HG03025 (cell line): ENCODE data around the gene ECE1.
"Not testable (repeated sequence)": the region's sequence is repeated elsewhere in the genome, so short reads cannot be mapped to it uniquely, and the experiment has no call there.

Experiments used
- ATAC-seq: cut with Tn5 transposase; IDR thresholded peaks from one replicate; pipeline ENCODE4 v1.9.1; 2021; ENCODE audit warnings: mild to moderate bottlenecking, moderate library complexity; ENCODE audit not compliant: unreplicated experiment, low FRiP score

ECE1 gene

DNA sequence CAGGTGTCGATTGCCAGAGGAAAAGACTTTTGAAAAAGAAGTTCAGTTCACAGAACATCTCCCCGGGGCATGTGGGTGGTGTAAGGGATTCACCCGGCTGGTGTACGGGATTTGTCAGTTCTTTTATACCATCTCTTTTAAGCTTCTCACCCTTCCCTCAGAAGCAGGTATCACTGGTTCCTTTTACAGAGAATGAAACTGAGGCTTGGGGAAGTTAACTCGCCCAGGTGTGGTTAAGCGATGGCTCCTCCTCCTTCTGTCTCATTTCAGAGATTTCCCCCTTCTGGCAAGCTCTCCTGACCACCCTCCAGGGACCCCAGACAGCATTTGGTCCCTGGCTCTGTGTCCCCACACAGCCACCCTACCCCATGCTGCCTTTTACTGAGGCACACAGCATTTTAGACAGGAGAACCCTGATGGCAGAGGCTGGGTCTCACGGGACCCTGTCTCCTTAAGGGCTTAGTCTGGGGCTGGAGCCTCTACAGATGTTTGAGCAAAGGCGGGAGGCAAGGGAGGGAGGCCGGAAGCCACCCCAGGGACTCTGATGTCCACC is 2.8 kb upstream of the ECE1 start:
- ATAC-seq, result no peak

DNA sequence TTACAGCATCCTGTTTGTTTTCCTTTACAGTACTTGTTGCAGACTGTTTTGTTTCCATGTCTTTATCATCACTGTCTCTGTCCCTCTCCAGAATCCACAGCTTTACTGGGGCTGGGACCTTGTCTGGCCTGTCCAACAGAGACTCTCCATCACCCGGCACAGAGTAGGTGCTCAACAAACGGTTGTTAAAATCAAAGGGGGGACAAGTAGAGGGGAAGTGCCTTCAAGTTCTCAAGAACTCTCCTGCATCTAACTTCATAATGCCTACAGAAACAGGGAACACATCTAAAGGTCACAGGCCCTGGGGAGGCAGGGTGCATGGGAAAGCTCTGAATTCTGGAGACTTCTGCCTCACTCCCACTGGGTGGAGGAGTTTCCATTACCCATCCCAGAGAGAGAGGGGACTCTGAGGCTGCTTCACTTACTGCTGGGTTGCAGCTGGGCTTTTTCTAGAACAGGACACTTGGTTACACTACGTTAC is 2.3 kb upstream of the ECE1 start:
- ATAC-seq, result no peak

- ATAC-seq, result no peak
Measured at GRCh38 chr1:21291964-21292363, 1.7 kb upstream of the ECE1 start.

GRCh38 chr1:21291184-21291583 is 921 bp upstream of the ECE1 start:
- ATAC-seq, result no peak

GRCh38 chr1:21290546-21290944 is 282 bp upstream of the ECE1 start:
- ATAC-seq, result no peak

DNA sequence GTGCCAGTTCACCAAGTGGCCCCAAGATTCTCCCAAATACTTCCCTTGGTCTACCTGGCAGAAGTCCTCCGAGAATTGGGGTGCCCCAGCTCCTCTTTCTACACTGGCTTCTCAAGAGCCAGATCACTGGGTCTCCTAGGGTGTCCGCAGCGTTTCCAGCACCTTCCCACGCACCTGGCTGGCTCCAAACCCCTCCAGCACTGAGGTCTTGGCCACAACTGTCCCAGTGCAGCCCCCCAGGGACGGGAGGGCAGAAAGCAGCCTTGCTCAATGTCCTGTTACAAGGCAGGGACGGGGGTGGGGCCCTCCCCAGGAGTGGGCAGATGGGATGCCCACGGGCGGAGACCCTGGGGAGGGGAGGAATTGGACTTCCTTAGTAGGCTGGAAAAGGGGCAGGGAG is 1.1 kb downstream of the ECE1 start:
- ATAC-seq, result no peak

GRCh38 chr1:21287905-21288514 is 2.3 kb downstream of the ECE1 start:
- ATAC-seq, result no peak

DNA sequence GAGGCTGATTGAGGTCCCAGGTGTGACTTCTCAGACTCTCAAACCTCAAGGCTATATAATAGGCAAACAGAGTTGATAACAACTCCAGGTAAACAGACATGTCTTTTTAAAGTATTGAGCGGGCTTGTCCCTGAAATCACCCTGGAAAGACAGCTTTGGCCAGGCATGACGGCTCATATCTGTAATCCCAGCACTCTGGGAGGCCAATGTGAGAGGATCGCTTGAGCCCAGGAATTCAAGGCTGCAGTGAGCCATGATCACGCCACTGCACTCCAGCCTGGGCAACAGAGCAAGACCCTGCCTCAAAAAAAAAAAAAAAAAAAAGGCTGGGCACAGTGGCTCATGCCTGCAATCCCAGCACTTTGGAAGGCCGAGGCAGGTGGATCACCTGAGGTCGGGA is 4.9 kb downstream of the ECE1 start:
- not testable (repeated sequence) for ATAC-seq

DNA sequence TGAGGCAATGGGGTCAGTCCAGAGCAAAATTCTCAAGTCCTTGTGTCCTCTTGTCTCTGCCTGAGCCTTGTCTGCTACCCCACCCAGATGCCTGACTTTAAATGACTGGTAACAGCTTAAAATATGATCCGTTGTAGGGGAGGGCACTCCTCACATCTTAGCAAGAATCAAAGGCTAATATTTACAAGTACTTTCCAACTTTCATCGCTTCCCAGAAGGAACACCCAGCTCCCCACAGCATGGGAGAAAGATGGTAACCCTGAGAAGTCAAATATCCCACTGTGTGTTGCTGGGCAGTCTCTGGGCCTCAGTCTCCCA is 5.2 kb downstream of the ECE1 start:
- no peak for ATAC-seq

- no peak for ATAC-seq
Measured at GRCh38 chr1:21284206-21285054, 5.8 kb downstream of the ECE1 start.

DNA sequence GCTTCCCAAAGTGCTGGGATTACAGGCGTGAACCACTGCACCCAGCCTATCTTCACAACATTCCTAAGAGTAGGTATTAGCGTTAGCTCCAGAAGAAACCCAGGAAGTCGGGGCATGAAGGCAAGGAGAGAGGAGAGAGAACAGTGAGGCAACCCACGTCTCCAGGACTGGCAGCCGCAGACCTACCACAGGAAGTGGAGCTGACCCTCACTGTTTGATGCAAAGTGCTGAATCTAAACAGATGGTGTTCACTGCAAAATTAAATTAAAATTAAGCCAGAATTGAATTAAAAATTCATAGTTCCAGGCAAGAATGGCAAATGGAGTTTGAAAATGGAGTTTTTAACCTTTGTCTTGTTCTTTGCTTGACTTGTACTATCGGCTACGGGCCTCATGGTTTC is 6.7 kb downstream of the ECE1 start:
- no peak for ATAC-seq

GRCh38 chr1:21282020-21282419 is 8.2 kb downstream of the ECE1 start:
- ATAC-seq, result not testable (repeated sequence)

- ATAC-seq, result no peak
Measured at GRCh38 chr1:21280482-21280881, 9.8 kb downstream of the ECE1 start.

GRCh38 chr1:21280011-21280471 is 10.2 kb downstream of the ECE1 start:
- no peak for ATAC-seq

DNA sequence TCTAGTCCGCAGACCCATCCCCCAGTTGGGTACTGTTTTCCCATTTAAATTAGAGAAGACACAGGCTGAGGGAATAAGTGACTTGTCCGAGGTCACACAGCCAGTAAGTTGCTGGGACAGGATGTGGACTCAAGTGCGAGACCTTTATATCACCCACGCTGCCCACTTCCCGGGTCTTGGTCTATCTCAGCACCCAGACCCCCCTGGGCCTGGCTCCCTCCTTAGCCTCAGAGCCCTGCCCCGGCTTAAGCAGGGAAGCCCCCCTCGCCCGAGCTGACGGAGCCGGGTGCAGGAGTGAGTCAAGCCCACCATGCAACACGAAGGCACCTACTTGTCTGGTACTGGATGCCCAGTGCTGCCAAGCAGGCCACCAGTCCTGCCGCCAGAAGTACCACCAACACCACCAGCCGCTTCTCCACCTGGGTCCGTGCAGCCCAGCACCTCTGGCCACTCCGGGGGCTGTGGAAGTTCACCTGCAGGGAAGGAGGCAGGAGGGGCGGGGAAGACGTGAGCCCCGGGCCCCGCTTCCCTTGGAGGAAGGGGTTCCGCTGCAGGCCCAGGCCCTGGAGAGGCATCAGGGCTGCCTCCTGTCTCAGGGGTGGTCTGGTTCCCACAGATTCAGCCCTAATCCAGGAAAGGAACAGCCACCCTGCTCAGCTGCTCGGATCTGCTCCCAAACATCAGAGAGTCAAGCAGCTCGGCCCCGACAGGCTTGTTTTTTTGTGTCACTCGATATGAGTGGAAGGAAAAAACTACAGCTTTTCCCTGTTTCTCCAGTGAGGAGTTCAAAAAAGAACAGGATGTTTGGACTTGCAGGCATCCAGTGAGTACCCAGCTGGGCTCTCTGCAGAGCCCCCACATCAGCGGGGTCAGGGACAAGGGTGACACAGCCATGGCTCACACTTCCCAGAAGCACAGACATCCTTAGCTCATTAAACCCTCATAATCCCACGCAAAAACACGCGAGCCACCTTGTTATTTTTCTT is 11.1 kb downstream of the ECE1 start:
- no peak for ATAC-seq

DNA sequence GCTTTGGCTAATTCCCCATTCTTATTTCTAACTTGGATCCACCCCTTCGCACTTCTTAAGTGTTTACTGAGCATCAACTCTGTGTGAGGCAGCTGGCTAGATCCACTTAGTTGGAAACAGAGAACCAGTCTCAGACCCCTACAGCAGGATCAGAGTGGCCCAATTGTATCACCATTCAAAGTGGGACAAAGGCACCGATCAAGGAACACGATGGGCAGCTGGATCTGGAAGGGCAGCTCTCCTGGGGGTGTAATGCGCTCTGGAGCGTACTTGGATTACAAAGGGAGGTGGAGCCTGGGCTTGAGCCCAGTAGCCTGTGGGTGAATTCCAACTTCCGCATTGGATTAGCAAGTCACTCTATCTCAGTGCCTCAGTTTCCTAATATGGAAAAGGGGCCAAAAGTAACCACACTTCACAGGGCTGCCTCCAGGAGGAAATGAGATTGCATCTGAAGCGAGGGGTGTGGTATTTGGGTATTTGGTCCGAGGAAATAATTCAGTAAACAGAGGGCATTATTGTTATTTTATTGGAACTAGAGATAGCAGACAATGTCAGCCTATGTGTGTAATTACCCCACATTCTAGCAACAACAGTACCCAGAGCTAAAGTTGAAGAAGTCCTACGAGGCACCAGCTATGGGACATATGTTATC is 11.9 kb downstream of the ECE1 start:
- ATAC-seq, result no peak

GRCh38 chr1:21277180-21277579 is 13.1 kb downstream of the ECE1 start:
- no peak for ATAC-seq

DNA sequence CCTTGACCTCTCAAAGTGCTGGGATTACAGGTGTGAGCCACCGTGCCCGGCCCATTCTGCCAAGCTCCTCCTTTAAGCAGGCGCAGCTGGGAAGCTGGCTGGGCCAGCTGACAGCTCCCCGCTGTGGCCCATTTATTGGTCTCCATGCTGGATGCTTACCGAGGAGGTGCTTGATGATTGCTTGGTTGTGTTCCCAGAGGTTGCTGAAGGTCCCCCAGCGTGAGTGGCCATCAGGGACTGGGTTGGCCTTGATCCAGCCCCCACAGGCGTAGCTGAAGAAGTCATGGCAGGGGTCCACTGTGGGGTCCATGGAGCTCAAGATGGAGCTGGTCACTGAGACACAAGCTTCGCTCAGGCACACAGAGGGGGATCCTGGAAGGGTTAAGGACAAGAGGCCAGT is 17.7 kb downstream of the ECE1 start:
- no peak for ATAC-seq

DNA sequence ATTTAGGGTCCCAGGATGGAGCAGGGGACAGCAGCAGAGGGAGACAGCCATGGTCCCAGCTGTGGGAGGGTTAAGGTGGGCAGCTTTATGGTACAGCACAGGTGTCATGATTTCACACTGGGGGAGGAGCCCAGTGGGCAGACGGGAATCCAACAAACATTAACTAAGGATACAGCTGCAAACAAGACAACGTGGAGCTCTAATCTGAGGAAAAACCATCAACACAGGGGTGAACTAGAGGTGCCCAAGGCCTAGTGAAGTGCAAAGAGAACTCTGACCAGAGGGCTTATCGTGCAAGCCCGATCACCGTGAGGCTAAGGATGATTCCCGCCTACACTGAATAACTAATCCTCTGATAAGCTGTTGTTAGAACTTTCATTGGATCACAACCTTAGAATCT is 18.7 kb downstream of the ECE1 start:
- ATAC-seq, result no peak

DNA sequence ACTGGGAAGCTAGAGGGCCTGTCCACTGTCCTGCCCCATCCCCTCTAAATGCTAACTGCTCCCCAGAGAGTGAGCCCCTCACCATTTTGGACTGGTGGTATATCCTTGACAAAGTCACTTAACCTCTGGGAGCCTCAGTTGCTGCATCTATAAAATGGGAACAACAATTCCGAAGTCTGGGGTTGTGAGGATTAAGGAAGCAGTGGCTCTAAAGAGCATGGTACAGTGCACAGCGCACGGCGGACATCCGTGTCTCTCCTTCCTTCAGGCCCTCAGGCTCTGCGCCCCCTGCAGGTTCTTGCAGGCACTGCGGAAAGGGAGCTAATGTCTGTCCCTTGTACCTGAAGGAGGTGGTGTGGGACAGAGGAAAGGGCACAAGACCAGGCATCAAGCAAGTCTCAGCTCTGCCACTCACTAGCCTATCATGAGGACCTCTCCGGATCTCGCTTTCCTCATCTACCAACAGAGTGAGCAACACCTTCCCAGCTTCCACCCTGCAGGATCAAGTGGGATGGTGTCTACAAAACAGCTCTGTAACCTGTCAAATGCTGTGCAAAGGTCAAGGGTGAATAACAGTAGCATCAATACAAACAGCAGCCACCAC is 20.1 kb downstream of the ECE1 start:
- ATAC-seq, result no peak
